ENCODE measurements around the gene PHIP.
"Not testable (repeated sequence)": the region's sequence is repeated elsewhere in the genome, so short reads cannot be mapped to it uniquely, and the experiment has no call there.

PHIP gene

GRCh38 chr6:79101164-79101563, 23.1 kb upstream of the PHIP start:
- TF ChIP-seq CTCF (IDR thresholded peaks at IDR 0.05; ENCODE audit: control insufficient read depth, extremely low read depth, insufficient read depth), result no peak
- no peak for DNase-seq (ENCODE audit: low read depth)
- H3K4me3 ChIP-seq (ENCODE audit: low read depth, low read length), result no peak overlapping the region

GRCh38 chr6:79100304-79100703, 22.2 kb upstream of the PHIP start:
- no peak for DNase-seq (ENCODE audit: low read depth)
- H3K4me3 ChIP-seq (ENCODE audit: low read depth, low read length), result no peak overlapping the region
- no peak for TF ChIP-seq CTCF (IDR thresholded peaks at IDR 0.05; ENCODE audit: control insufficient read depth, extremely low read depth, insufficient read depth)

GRCh38 chr6:79094938-79095337, 16.9 kb upstream of the PHIP start:
- TF ChIP-seq CTCF (IDR thresholded peaks at IDR 0.05; ENCODE audit: control insufficient read depth, extremely low read depth, insufficient read depth), result no peak
- DNase-seq (ENCODE audit: low read depth), result no peak
- H3K4me3 ChIP-seq (ENCODE audit: low read depth, low read length), result no peak overlapping the region

GRCh38 chr6:79091801-79092200, 13.7 kb upstream of the PHIP start:
- DNase-seq (ENCODE audit: low read depth); H3K4me3 ChIP-seq (ENCODE audit: low read depth, low read length): not testable (repeated sequence)

GRCh38 chr6:79089552-79090404, 11.7 kb upstream of the PHIP start:
- DNase-seq (ENCODE audit: low read depth), result no peak
- TF ChIP-seq CTCF (IDR thresholded peaks at IDR 0.05; ENCODE audit: control insufficient read depth, extremely low read depth, insufficient read depth), result no peak
- no peak overlapping the region for H3K4me3 ChIP-seq (ENCODE audit: low read depth, low read length)

GRCh38 chr6:79084693-79085092, 6.6 kb upstream of the PHIP start:
- no peak for DNase-seq (ENCODE audit: low read depth)

GRCh38 chr6:79082304-79082703, 4.2 kb upstream of the PHIP start:
- no peak for TF ChIP-seq CTCF (IDR thresholded peaks at IDR 0.05; ENCODE audit: control insufficient read depth, extremely low read depth, insufficient read depth)
- no peak overlapping the region for H3K4me3 ChIP-seq (ENCODE audit: low read depth, low read length)
- DNase-seq (ENCODE audit: low read depth), result no peak

More at GRCh38 chr6:79084693-79085092, 6.6 kb upstream of the PHIP start:
- no peak overlapping the region for H3K4me3 ChIP-seq (ENCODE audit: low read depth, low read length)
- no peak for TF ChIP-seq CTCF (IDR thresholded peaks at IDR 0.05; ENCODE audit: control insufficient read depth, extremely low read depth, insufficient read depth)

Measured in LNCaP clone FGC (cell line).